OCI-LY1 (cell line): ENCODE results near the gene SELENOW.

ENCODE experiments used
- CTCF ChIP-seq: fragments of 200-600 bp; sonication (generic), shearing (Covaris generic); IDR thresholded peaks from 2 replicates; pipeline ENCODE4 v1.5.1; 2017; ENCODE audit warnings: mild to moderate bottlenecking, antibody characterized with exemption, low read length, moderate library complexity, mixed read lengths
- EZH2 ChIP-seq: fragments of 200-600 bp; sonication (generic), shearing (Covaris generic); IDR thresholded peaks from 2 replicates; pipeline ENCODE4 v1.8.0; 2017; ENCODE audit warnings: borderline replicate concordance, mixed run types, mild to moderate bottlenecking, antibody characterized with exemption, low read length, moderate library complexity, mixed read lengths

- no peak for TF ChIP-seq CTCF
- no peak for TF ChIP-seq EZH2
Measured at GRCh38 chr19:47729799-47730520, 48.5 kb upstream of the SELENOW start.
